ENCODE measurements around the gene KRTAP23-1.

KRTAP23-1 gene

DNA sequence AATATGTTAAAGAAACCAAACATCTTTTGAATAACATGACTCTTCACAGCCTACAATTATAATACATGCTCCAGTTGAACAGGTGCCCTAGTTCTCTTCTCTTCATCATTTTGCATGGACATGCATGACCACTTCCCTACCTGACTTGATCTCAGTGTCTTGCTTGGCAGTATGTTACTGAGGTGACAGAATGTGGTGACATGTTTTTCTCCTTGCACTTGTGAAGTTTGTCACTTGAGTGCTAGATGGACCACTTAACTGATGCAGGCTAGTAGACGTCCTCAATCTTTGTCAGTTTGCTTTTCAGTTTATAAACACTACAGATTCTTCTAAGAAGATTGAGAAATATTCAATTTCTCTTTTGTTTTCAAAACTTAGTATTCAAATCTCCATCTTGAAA is 33.8 kb upstream of the KRTAP23-1 start:
- TF ChIP-seq CTCF (conservative IDR thresholded peaks at IDR 0.05; ENCODE audit: low read length), result no peak
- no peak for TF ChIP-seq EZH2phosphoT487 (IDR thresholded peaks at IDR 0.05; ENCODE audit: borderline replicate concordance)
- Histone ChIP-seq H2AFZ (ENCODE audit: low read length) (no peak overlapping the region), H3K9me3 (ENCODE audit: insufficient read depth, low read depth, low read length) (no peaks in the 10 kb centered on the region), H3K27me3 (ENCODE audit: insufficient read depth, low read length, poor library complexity, severe bottlenecking) (no peaks in the 10 kb centered on the region), H3K9ac (ENCODE audit: low read depth, low read length, poor library complexity, severe bottlenecking) (no peak overlapping the region), H3K4me1 (ENCODE audit: insufficient read depth, low read length, poor library complexity, severe bottlenecking) (no peaks in the 10 kb centered on the region), H4K20me1 (ENCODE audit: insufficient read depth, low read length, poor library complexity, severe bottlenecking) (no peaks in the 10 kb centered on the region), H3K36me3 (ENCODE audit: insufficient read depth, low read length) (no peaks in the 10 kb centered on the region), H3F3A (ENCODE audit: low read depth) (no peaks in the 10 kb centered on the region), H3K9me2 (replicated peaks; ENCODE audit: low read depth, low read length) (no peaks in the 10 kb centered on the region), H3K79me2 (ENCODE audit: insufficient read depth, low read length) (no peaks in the 10 kb centered on the region), H3K4me2 (ENCODE audit: low read depth, low read length, poor library complexity, severe bottlenecking) (no peak overlapping the region), H3K4me3 (ENCODE audit: low read length, poor library complexity, severe bottlenecking) (no peak overlapping the region)

DNA sequence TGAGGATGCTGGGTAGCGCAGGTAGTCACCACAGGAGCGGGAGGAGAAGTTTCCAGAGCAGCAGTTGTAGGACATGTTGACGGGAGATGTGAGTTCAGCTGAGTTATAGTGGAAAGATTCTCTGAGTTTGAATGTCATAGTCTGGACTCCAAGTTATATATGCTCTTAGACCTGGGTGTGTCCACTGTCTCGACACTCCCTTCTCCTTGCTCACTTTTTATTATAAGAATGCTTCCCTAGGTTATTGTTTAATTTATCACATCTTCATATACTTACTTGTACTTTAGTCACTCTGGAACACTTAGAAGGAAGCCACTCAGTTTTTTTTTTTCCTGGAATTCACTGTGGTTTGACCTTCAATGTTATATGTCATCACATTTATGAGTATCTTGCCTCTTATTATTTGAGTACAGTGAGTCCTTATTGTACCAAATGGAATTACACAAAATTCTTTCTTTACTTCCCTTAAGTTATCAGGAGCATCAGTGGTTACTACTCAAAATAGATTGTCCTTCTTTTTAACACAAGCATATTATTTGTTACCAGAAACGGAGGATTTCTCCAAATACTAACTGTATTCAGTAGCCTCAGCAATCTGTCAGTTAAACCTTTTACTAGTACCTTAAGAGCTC is 23.8 kb upstream of the KRTAP23-1 start, which contains the start of gene KRTAP13-2:
TSS of gene KRTAP13-2 (minus strand) at position 133 of the 632 bp plus-strand sequence. CDS start at position 75, 58 bp downstream.
- no peak within 1 kb of the TSS for H3K4me3 ChIP-seq (ENCODE audit: low read length, poor library complexity, severe bottlenecking)
- H3K79me2 ChIP-seq (ENCODE audit: insufficient read depth, low read length), result no peaks in the 10 kb centered on the region
- no peaks in the 10 kb centered on the region for H3K4me1 ChIP-seq (ENCODE audit: insufficient read depth, low read length, poor library complexity, severe bottlenecking)
- H3F3A ChIP-seq (ENCODE audit: low read depth), result no peaks in the 10 kb centered on the region
- 0 out of 2 replicates have a peak, but pooled peaks cover 2% of the 10 kb centered on the region for H3K9me3 ChIP-seq (ENCODE audit: insufficient read depth, low read depth, low read length)
- no peak within 1 kb of the TSS for H3K9ac ChIP-seq (ENCODE audit: low read depth, low read length, poor library complexity, severe bottlenecking)
- no peaks in the 10 kb centered on the region for H3K9me2 ChIP-seq (replicated peaks; ENCODE audit: low read depth, low read length)
- H3K4me2 ChIP-seq (ENCODE audit: low read depth, low read length, poor library complexity, severe bottlenecking), result no peak within 1 kb of the TSS
- H3K27me3 ChIP-seq (ENCODE audit: insufficient read depth, low read length, poor library complexity, severe bottlenecking), result no peaks in the 10 kb centered on the region
- H4K20me1 ChIP-seq (ENCODE audit: insufficient read depth, low read length, poor library complexity, severe bottlenecking), result no peaks in the 10 kb centered on the region
- TF ChIP-seq EZH2phosphoT487 (IDR thresholded peaks at IDR 0.05; ENCODE audit: borderline replicate concordance), result no peak
- H2AFZ ChIP-seq (ENCODE audit: low read length), result no peak within 1 kb of the TSS
- H3K36me3 ChIP-seq (ENCODE audit: insufficient read depth, low read length), result no peaks in the 10 kb centered on the region

DNA sequence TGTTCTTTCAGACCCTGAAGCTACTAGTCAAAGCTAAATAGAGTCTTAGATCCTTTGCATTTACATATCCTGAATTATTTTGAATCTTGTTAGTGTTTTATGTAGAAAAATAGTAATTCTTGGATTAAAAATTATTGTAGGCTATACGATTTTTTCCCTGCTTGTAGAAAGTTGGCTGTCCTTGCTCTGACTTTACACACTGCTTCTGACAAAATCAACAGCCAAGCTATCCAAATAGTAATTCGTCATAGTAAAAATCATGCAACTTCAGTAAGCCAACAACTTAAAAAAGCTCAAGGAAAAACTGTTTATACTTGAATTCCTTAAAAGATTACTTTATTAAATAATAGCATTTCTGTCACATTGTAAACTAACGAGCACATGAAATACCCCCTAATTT is 7.5 kb upstream of the KRTAP23-1 start:
- no peaks in the 10 kb centered on the region for H3F3A ChIP-seq (ENCODE audit: low read depth)
- no peak overlapping the region for H3K9ac ChIP-seq (ENCODE audit: low read depth, low read length, poor library complexity, severe bottlenecking)
- H3K79me2 ChIP-seq (ENCODE audit: insufficient read depth, low read length), result no peaks in the 10 kb centered on the region
- no peak overlapping the region for H2AFZ ChIP-seq (ENCODE audit: low read length)
- no peak overlapping the region for H3K4me3 ChIP-seq (ENCODE audit: low read length, poor library complexity, severe bottlenecking)
- no peaks in the 10 kb centered on the region for H3K27me3 ChIP-seq (ENCODE audit: insufficient read depth, low read length, poor library complexity, severe bottlenecking)
- H4K20me1 ChIP-seq (ENCODE audit: insufficient read depth, low read length, poor library complexity, severe bottlenecking), result no peaks in the 10 kb centered on the region
- H3K9me2 ChIP-seq (replicated peaks; ENCODE audit: low read depth, low read length), result no peaks in the 10 kb centered on the region
- 0 out of 2 replicates have a peak, but pooled peaks cover 3% of the 10 kb centered on the region for H3K9me3 ChIP-seq (ENCODE audit: insufficient read depth, low read depth, low read length)
- H3K4me1 ChIP-seq (ENCODE audit: insufficient read depth, low read length, poor library complexity, severe bottlenecking), result no peaks in the 10 kb centered on the region
- TF ChIP-seq EZH2phosphoT487 (IDR thresholded peaks at IDR 0.05; ENCODE audit: borderline replicate concordance) (no peak), CTCF (conservative IDR thresholded peaks at IDR 0.05; ENCODE audit: low read length) (no peak)
- H3K4me2 ChIP-seq (ENCODE audit: low read depth, low read length, poor library complexity, severe bottlenecking), result no peak overlapping the region
- H3K36me3 ChIP-seq (ENCODE audit: insufficient read depth, low read length), result no peaks in the 10 kb centered on the region

All from Loucy (cell line).